Measurements from ENCODE around the gene SPATA2. TPM values are rescaled to one million over a fixed set of nuclear protein-coding genes. Genes with fewer than 3 reads are reported as not detected.

SPATA2 gene
- total and polyA plus RNA-seq, 2 of the 13 experiments (the other 11 are each of a cell fraction or from before 2014, with no cell fraction given), result 3.2 to 8.7 TPM

DNA sequence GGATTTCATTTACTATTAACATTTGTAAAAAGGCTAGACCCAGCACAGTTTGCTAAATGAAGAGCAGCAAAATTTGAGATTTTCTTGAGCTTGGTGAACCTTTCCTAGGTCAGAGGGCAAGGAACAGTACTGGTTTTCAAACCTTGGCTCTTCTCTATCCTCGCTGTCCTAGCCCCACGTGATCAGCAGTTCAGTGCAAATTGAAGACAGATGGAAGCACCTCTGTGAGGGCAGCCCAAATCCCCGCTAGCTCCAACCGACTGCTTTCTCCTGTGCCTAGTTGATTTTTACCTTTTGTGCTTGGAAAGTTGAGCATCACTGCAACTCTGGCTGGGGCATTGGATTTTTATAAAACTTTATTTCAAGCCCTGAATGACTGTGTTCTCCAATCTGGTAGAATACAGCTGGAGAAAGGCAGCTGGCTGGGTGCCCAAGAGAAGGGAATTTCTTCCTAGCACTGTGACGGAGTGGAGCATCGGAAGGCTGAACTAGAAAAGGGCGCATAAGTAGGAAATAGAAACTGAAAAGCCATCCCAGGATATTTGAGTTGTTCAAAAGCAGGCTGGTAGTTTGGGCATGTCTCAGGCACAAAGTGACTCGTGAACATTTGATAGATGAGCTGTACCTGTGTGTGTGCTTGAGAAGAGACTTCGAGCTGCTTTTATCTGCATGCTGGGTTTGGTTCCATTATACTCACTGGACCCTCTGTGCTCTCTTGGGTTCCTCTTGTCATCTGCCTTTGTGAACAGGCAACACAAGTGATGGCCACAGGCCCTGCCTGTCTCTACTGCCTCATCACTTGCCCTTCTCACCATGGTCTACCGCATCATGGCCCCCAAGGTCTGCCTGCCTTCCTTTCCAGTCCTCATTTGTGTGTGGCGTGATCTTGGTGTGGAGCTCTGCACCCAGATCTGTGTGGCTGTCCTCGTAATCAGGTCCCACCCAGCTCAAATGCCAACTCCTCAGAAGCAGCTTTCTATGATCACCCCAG lies 23.1 kb upstream of the SPATA2 start (continued):
- TF ChIP-seq ZBTB3 (CRISPR knock-in tag; IDR thresholded peaks at IDR 0.05; ENCODE audit: borderline replicate concordance, low read depth) (no peak), TSC22D2 (CRISPR knock-in tag; IDR thresholded peaks at IDR 0.05; ENCODE audit: borderline replicate concordance) (no peak), ZNF550 (CRISPR knock-in tag; IDR thresholded peaks at IDR 0.05; ENCODE audit: borderline replicate concordance) (no peak), ZFP36L1 (CRISPR knock-in tag; IDR thresholded peaks at IDR 0.05) (0 out of 2 replicates have a peak, but pooled peaks have one; percentile 3), MAFF (IDR thresholded peaks at IDR 0.05; ENCODE audit: low read depth, low read length) (no peak), ZNF562 (CRISPR knock-in tag; IDR thresholded peaks at IDR 0.05; ENCODE audit: borderline replicate concordance) (no peak), TGIF2 (CRISPR knock-in tag; IDR thresholded peaks at IDR 0.05) (peak; percentile 44; the same call in 1 of the 2 replicates), ZNF564 (CRISPR knock-in tag; IDR thresholded peaks at IDR 0.05) (no peak), ZMYM3 (CRISPR knock-in tag; IDR thresholded peaks at IDR 0.05) (no peak), CHD2 (IDR thresholded peaks at IDR 0.05; ENCODE audit: low read depth, low read length) (no peak), ZNF17 (CRISPR knock-in tag; IDR thresholded peaks at IDR 0.05) (no peak), ZNF558 (CRISPR knock-in tag; IDR thresholded peaks at IDR 0.05; ENCODE audit: borderline replicate concordance) (no peak), RXRA (CRISPR knock-in tag; IDR thresholded peaks at IDR 0.05) (no peak), MEIS1 (CRISPR knock-in tag; IDR thresholded peaks at IDR 0.05; ENCODE audit: borderline replicate concordance) (no peak), NFRKB (IDR thresholded peaks at IDR 0.05) (no peak), ZNF883 (CRISPR knock-in tag; IDR thresholded peaks at IDR 0.05; ENCODE audit: not compliant biosample characterization) (no peak), PITX1 (CRISPR knock-in tag; IDR thresholded peaks at IDR 0.05) (0 out of 2 replicates have a peak, but pooled peaks have one; percentile 20)
- TF ChIP-seq, protein P1, sequence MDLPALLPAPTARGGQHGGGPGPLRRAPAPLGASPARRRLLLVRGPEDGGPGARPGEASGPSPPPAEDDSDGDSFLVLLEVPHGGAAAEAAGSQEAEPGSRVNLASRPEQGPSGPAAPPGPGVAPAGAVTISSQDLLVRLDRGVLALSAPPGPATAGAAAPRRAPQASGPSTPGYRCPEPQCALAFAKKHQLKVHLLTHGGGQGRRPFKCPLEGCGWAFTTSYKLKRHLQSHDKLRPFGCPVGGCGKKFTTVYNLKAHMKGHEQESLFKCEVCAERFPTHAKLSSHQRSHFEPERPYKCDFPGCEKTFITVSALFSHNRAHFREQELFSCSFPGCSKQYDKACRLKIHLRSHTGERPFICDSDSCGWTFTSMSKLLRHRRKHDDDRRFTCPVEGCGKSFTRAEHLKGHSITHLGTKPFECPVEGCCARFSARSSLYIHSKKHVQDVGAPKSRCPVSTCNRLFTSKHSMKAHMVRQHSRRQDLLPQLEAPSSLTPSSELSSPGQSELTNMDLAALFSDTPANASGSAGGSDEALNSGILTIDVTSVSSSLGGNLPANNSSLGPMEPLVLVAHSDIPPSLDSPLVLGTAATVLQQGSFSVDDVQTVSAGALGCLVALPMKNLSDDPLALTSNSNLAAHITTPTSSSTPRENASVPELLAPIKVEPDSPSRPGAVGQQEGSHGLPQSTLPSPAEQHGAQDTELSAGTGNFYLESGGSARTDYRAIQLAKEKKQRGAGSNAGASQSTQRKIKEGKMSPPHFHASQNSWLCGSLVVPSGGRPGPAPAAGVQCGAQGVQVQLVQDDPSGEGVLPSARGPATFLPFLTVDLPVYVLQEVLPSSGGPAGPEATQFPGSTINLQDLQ (CRISPR knock-in tag; IDR thresholded peaks at IDR 0.05), result no peak
- TF ChIP-seq, protein P2, sequence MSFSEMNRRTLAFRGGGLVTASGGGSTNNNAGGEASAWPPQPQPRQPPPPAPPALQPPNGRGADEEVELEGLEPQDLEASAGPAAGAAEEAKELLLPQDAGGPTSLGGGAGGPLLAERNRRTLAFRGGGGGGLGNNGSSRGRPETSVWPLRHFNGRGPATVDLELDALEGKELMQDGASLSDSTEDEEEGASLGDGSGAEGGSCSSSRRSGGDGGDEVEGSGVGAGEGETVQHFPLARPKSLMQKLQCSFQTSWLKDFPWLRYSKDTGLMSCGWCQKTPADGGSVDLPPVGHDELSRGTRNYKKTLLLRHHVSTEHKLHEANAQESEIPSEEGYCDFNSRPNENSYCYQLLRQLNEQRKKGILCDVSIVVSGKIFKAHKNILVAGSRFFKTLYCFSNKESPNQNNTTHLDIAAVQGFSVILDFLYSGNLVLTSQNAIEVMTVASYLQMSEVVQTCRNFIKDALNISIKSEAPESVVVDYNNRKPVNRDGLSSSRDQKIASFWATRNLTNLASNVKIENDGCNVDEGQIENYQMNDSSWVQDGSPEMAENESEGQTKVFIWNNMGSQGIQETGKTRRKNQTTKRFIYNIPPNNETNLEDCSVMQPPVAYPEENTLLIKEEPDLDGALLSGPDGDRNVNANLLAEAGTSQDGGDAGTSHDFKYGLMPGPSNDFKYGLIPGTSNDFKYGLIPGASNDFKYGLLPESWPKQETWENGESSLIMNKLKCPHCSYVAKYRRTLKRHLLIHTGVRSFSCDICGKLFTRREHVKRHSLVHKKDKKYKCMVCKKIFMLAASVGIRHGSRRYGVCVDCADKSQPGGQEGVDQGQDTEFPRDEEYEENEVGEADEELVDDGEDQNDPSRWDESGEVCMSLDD (CRISPR knock-in tag; IDR thresholded peaks at IDR 0.05; ENCODE audit: borderline replicate concordance), result no peak
- TF ChIP-seq, protein P3, sequence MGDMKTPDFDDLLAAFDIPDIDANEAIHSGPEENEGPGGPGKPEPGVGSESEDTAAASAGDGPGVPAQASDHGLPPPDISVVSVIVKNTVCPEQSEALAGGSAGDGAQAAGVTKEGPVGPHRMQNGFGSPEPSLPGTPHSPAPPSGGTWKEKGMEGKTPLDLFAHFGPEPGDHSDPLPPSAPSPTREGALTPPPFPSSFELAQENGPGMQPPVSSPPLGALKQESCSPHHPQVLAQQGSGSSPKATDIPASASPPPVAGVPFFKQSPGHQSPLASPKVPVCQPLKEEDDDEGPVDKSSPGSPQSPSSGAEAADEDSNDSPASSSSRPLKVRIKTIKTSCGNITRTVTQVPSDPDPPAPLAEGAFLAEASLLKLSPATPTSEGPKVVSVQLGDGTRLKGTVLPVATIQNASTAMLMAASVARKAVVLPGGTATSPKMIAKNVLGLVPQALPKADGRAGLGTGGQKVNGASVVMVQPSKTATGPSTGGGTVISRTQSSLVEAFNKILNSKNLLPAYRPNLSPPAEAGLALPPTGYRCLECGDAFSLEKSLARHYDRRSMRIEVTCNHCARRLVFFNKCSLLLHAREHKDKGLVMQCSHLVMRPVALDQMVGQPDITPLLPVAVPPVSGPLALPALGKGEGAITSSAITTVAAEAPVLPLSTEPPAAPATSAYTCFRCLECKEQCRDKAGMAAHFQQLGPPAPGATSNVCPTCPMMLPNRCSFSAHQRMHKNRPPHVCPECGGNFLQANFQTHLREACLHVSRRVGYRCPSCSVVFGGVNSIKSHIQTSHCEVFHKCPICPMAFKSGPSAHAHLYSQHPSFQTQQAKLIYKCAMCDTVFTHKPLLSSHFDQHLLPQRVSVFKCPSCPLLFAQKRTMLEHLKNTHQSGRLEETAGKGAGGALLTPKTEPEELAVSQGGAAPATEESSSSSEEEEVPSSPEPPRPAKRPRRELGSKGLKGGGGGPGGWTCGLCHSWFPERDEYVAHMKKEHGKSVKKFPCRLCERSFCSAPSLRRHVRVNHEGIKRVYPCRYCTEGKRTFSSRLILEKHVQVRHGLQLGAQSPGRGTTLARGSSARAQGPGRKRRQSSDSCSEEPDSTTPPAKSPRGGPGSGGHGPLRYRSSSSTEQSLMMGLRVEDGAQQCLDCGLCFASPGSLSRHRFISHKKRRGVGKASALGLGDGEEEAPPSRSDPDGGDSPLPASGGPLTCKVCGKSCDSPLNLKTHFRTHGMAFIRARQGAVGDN (CRISPR knock-in tag; IDR thresholded peaks at IDR 0.05), result 0 out of 2 replicates have a peak, but pooled peaks have one; percentile 14

Measured in HepG2 (cell line).